Liver (tissue), 9 donors: ENCODE data around the gene UBA1. TPM values are rescaled to one million over a fixed set of nuclear protein-coding genes. Genes with fewer than 3 reads are reported as not detected.

Experiments used
- DNase-seq: peaks from one replicate; pipeline ENCODE4 v3.0.0-alpha.2; 2017; ENCODE audit warnings: low spot score
- H3K27ac ChIP-seq, 2 donors: one replicate each; pipeline ENCODE4 v1.7.0; 2013; ENCODE audit warnings: inconsistent platforms in 2 of 2, low read length in 2 of 2, control low read depth in 1 of 2, low read depth in 1 of 2, mild to moderate bottlenecking in 1 of 2
- H3K27me3 ChIP-seq, 4 donors: one replicate each; pipeline versions ENCODE4 v1.6.1 to v1.7.0; 2013; ENCODE audit warnings: low read length in 3 of 4, inconsistent platforms in 1 of 4, mild to moderate bottlenecking in 1 of 4, moderate library complexity in 1 of 4; ENCODE audit not compliant: control insufficient read depth in 4 of 4, insufficient read depth in 4 of 4
- H3K36me3 ChIP-seq, 4 donors: one replicate each; pipeline versions ENCODE4 v1.6.1 to v1.7.0; 2013; ENCODE audit warnings: low read length in 3 of 4, mild to moderate bottlenecking in 3 of 4, low read depth in 1 of 4, moderate library complexity in 1 of 4; ENCODE audit not compliant: control insufficient read depth in 4 of 4, insufficient read depth in 3 of 4
- H3K4me1 ChIP-seq, 4 donors: one replicate each; pipeline versions ENCODE4 v1.6.1 to v1.7.0; 2013; ENCODE audit warnings: low read length in 3 of 4, mild to moderate bottlenecking in 3 of 4, moderate library complexity in 1 of 4; ENCODE audit not compliant: control insufficient read depth in 4 of 4, insufficient read depth in 4 of 4
- H3K4me3 ChIP-seq, 3 donors: one replicate each; pipeline versions ENCODE4 v1.6.1 to v1.7.0; 2013; ENCODE audit warnings: low read length in 3 of 3, control low read depth in 1 of 3, low read depth in 1 of 3, mild to moderate bottlenecking in 1 of 3
- H3K9ac ChIP-seq, 2 donors: one replicate each; pipeline ENCODE4 v1.7.0; 2013; ENCODE audit warnings: low read length in 2 of 2, mild to moderate bottlenecking in 2 of 2, moderate library complexity in 2 of 2, control low read depth in 1 of 2, low read depth in 1 of 2
- H3K9me3 ChIP-seq, 4 donors: one replicate each; pipeline versions ENCODE4 v1.6.1 to v1.7.0; 2013; ENCODE audit warnings: low read length in 3 of 4; ENCODE audit not compliant: control insufficient read depth in 4 of 4
- ATF3 ChIP-seq: IDR thresholded peaks from 2 replicates; pipeline ENCODE4 v1.6.1; 2016; ENCODE audit warnings: antibody characterized with exemption
- EGR1 ChIP-seq, 2 donors: IDR thresholded peaks; 2 replicates each; pipeline ENCODE4 v1.6.1; 2016 to 2018; ENCODE audit warnings: antibody characterized with exemption in 2 of 2, low read depth in 2 of 2
- FOXA1 ChIP-seq: IDR thresholded peaks from 2 replicates; pipeline ENCODE4 v1.6.1; 2016; ENCODE audit warnings: antibody characterized with exemption
- FOXA2 ChIP-seq: IDR thresholded peaks from 2 replicates; pipeline ENCODE4 v1.6.1; 2016; ENCODE audit warnings: antibody characterized with exemption
- GABPA ChIP-seq, 2 donors: IDR thresholded peaks in 1 of 2; conservative IDR thresholded peaks in 1 of 2; 2 replicates each; pipeline ENCODE4 v1.6.1; 2016; ENCODE audit warnings: antibody characterized with exemption in 2 of 2, mild to moderate bottlenecking in 1 of 2, moderate library complexity in 1 of 2
- HNF4A ChIP-seq, 2 donors: conservative IDR thresholded peaks; 2 replicates each; pipeline ENCODE4 v1.6.1; 2016; ENCODE audit warnings: antibody characterized with exemption in 2 of 2, mild to moderate bottlenecking in 2 of 2
- HNF4G ChIP-seq: IDR thresholded peaks from 2 replicates; pipeline ENCODE4 v1.6.1; 2016; ENCODE audit warnings: antibody characterized with exemption
- JUND ChIP-seq, 2 donors: IDR thresholded peaks; 2 replicates each; pipeline ENCODE4 v1.6.1; 2016; ENCODE audit warnings: antibody characterized with exemption in 2 of 2
- MAX ChIP-seq: IDR thresholded peaks from 2 replicates; pipeline ENCODE4 v1.6.1; 2016; ENCODE audit warnings: antibody characterized with exemption
- NR2F2 ChIP-seq: IDR thresholded peaks from 2 replicates; pipeline ENCODE4 v1.6.1; 2016; ENCODE audit warnings: antibody characterized with exemption
- RAD21 ChIP-seq, 2 donors: IDR thresholded peaks; 2 replicates each; pipeline ENCODE4 v1.6.1; 2016; ENCODE audit warnings: antibody characterized with exemption in 2 of 2, mild to moderate bottlenecking in 2 of 2
- REST ChIP-seq: IDR thresholded peaks from 2 replicates; pipeline ENCODE4 v1.6.1; 2016; ENCODE audit warnings: antibody characterized with exemption, mild to moderate bottlenecking
- RXRA ChIP-seq, 2 donors: IDR thresholded peaks; 2 replicates each; pipeline ENCODE4 v1.6.1; 2017 to 2018; ENCODE audit warnings: antibody characterized with exemption in 2 of 2, mild to moderate bottlenecking in 1 of 2
- SP1 ChIP-seq: IDR thresholded peaks from 2 replicates; pipeline ENCODE4 v1.6.1; 2018; ENCODE audit warnings: antibody characterized with exemption, mild to moderate bottlenecking
- YY1 ChIP-seq: IDR thresholded peaks from 2 replicates; pipeline ENCODE4 v1.6.1; 2016; ENCODE audit warnings: antibody characterized with exemption, mild to moderate bottlenecking
- ZBTB33 ChIP-seq: IDR thresholded peaks from 2 replicates; pipeline ENCODE4 v1.6.1; 2016; ENCODE audit warnings: antibody characterized with exemption
- WGBS: extraction: QIAGEN DNeasy Blood & Tissue Kit; methylation state at CpG from one replicate; pipeline ENCODE4 v1.1.7; 2013; 5-methylcytosine and 5-hydroxymethylcytosine counted together
- polyA plus RNA-seq, 2 donors: library from polyadenylated mRNA; stranded (reverse) in 1 of 2; unstranded in 1 of 2; fragments of 200-250 nt in 1 of 2; fragments of >200 nt in 1 of 2; fragmentation: Nextera tagmentation in 1 of 2; extraction: Ambion mirVana in 1 of 2; gene quantifications; one replicate each; pipeline versions ENCODE4 v1.2.1 to v1.2.3, GENCODE V29; 2013 to 2015
- total RNA-seq, 2 donors: library from RNA; depleted of rRNA; stranded (reverse); fragments of >200 nt; gene quantifications; one replicate each; pipeline ENCODE4 v1.2.3, GENCODE V29; 2014
- donor health status: healthy.
- donor health status: healthy.
- donor health status: healthy.
- donor health status: healthy.
- donor health status: healthy.

UBA1 gene
- total and polyA plus RNA-seq, 4 donors, result 39.8 to 85.4 (median 68.7) TPM

- TF ChIP-seq YY1, result no peak
- no peak for TF ChIP-seq RAD21 (IDR thresholded peaks at IDR 0.05)
- TF ChIP-seq SP1, result no peak
- TF ChIP-seq ZBTB33, result no peak
- TF ChIP-seq RXRA (IDR thresholded peaks at IDR 0.05), result no peak
- TF ChIP-seq FOXA1, result no peak
Observed at GRCh38 chrX:47208108-47208507, 14.5 kb downstream of the UBA1 start (continued).

GRCh38 chrX:47209508-47210238, 16.0 kb downstream of the UBA1 start:
- no peaks in the 10 kb centered on the region for H3K9me3 ChIP-seq

GRCh38 chrX:47210661-47211425, 17.2 kb downstream of the UBA1 start:
- Histone ChIP-seq H3K4me3 (no peak overlapping the region), H3K9me3 (no peaks in the 10 kb centered on the region), H3K27me3 (no peaks in the 10 kb centered on the region), H3K27ac (no peak overlapping the region), H3K36me3 (peaks cover 18 to 93% (median 61%) of the 10 kb centered on the region in 4 donors), H3K9ac (no peak overlapping the region), H3K4me1 (no peaks in the 10 kb centered on the region)
- no peak for DNase-seq
- WGBS, result 93% methylated on average over 15 of the region's 15 CpGs
- TF ChIP-seq FOXA2 (no peak), RXRA (IDR thresholded peaks at IDR 0.05) (no peak), RAD21 (IDR thresholded peaks at IDR 0.05) (no peak), REST (no peak), JUND (IDR thresholded peaks at IDR 0.05) (no peak), ZBTB33 (no peak), NR2F2 (no peak), HNF4G (no peak), SP1 (no peak), MAX (no peak), ATF3 (no peak), EGR1 (IDR thresholded peaks at IDR 0.05; ENCODE audit: low read depth in 2 of 2) (no peak), YY1 (no peak)

More at GRCh38 chrX:47209508-47210238, 16.0 kb downstream of the UBA1 start:
- Histone ChIP-seq H3K4me3 (no peak overlapping the region), H3K9ac (no peak overlapping the region), H3K4me1 (no peaks in the 10 kb centered on the region), H3K27me3 (no peaks in the 10 kb centered on the region), H3K36me3 (peaks cover 14 to 93% (median 62%) of the 10 kb centered on the region in 4 donors), H3K27ac (no peak overlapping the region)
- DNase-seq, result no peak
- WGBS, result 91% methylated on average over 16 of the region's 16 CpGs
- no peak for TF ChIP-seq ATF3
- TF ChIP-seq SP1, result no peak
- TF ChIP-seq MAX, result no peak
- TF ChIP-seq HNF4A (conservative IDR thresholded peaks at IDR 0.05), result no peak
- no peak for TF ChIP-seq GABPA (IDR thresholded peaks at IDR 0.05 in 1 of 2, conservative IDR thresholded peaks at IDR 0.05 in 1 of 2)
- no peak for TF ChIP-seq FOXA1
- TF ChIP-seq YY1, result no peak
- TF ChIP-seq RAD21 (IDR thresholded peaks at IDR 0.05), result no peak
